ENCODE results near the gene TSPAN4.

Gene TSPAN4

GRCh38 chr11:868394-868793 is 25.7 kb downstream of the TSPAN4 start:
- DNase-seq: no peak

- DNase-seq: no peak
Observed at GRCh38 chr11:868802-869201, 26.1 kb downstream of the TSPAN4 start.

GRCh38 chr11:869399-870126 is 26.9 kb downstream of the TSPAN4 start:
- no peak for DNase-seq

GRCh38 chr11:870127-870413 is 27.4 kb downstream of the TSPAN4 start:
- DNase-seq: no peak

- DNase-seq: no peak
Observed at GRCh38 chr11:870418-870817, 27.8 kb downstream of the TSPAN4 start.

- DNase-seq: no peak
Observed at GRCh38 chr11:871472-871871, 28.8 kb downstream of the TSPAN4 start.

- no peak for DNase-seq
Observed at GRCh38 chr11:872799-873198, 30.1 kb downstream of the TSPAN4 start.

- no peak for DNase-seq
Observed at GRCh38 chr11:873706-874105, 31.1 kb downstream of the TSPAN4 start.

GRCh38 chr11:875203-875602 is 32.6 kb downstream of the TSPAN4 start:
- DNase-seq: no peak

- no peak for DNase-seq
Observed at GRCh38 chr11:875769-876301, 33.2 kb downstream of the TSPAN4 start.

GRCh38 chr11:876545-876944 is 33.9 kb downstream of the TSPAN4 start:
- DNase-seq: peak; percentile 14

- no peak for DNase-seq
Observed at GRCh38 chr11:877565-877964, 34.9 kb downstream of the TSPAN4 start.

GRCh38 chr11:880447-880846 is 37.8 kb downstream of the TSPAN4 start:
- DNase-seq: no peak

- DNase-seq: no peak
Observed at GRCh38 chr11:882596-882995, 39.9 kb downstream of the TSPAN4 start.

- no peak for DNase-seq
Observed at GRCh38 chr11:883527-883926, 40.9 kb downstream of the TSPAN4 start.

GRCh38 chr11:884578-885070 is 42.0 kb downstream of the TSPAN4 start:
- no peak for DNase-seq

- no peak for DNase-seq
Observed at GRCh38 chr11:886568-886967, 43.9 kb downstream of the TSPAN4 start.

GRCh38 chr11:887589-887988 is 44.9 kb downstream of the TSPAN4 start:
- no peak for DNase-seq

GRCh38 chr11:888310-889212 is 45.9 kb downstream of the TSPAN4 start:
- DNase-seq: no peak

GRCh38 chr11:889257-889656 is 46.6 kb downstream of the TSPAN4 start:
- DNase-seq: no peak

GRCh38 chr11:889687-890475 is 47.2 kb downstream of the TSPAN4 start:
- DNase-seq: no peak

- no peak for DNase-seq
Observed at GRCh38 chr11:890794-891540, 48.3 kb downstream of the TSPAN4 start.

Data from NCI-H2107 (cell line).